BE2C (cell line): ENCODE measurements around the gene GSE1.

Experiments used
- DNase-seq: peaks from one replicate; pipeline ENCODE4 v3.0.0-alpha.2; 2020
- H3K27me3 ChIP-seq: fragments of 250-450 bp; sonication (Bioruptor Pico); 2 replicates; pipeline ENCODE4 v1.5.1; 2020; ENCODE audit warnings: mild to moderate bottlenecking
- H3K36me3 ChIP-seq: fragments of 250-450 bp; sonication (Bioruptor Pico); 2 replicates; pipeline ENCODE4 v1.5.1; 2020; ENCODE audit warnings: mild to moderate bottlenecking
- H3K4me1 ChIP-seq: fragments of 250-450 bp; sonication (Bioruptor Pico); 2 replicates; pipeline ENCODE4 v1.5.1; 2020
- H3K4me3 ChIP-seq: 2 replicates; pipeline ENCODE4 v1.5.1; 2011; ENCODE audit warnings: low read depth, low read length
- H3K9me3 ChIP-seq: fragments of 250-450 bp; sonication (Bioruptor Pico); 2 replicates; pipeline ENCODE4 v1.5.1; 2020
- CTCF ChIP-seq: IDR thresholded peaks from 2 replicates; pipeline ENCODE4 v1.5.1; 2012; ENCODE audit warnings: mild to moderate bottlenecking, low read depth, low read length

The GSE1 gene

GRCh38 chr16:85598141-85598540, 15.0 kb upstream of the GSE1 start:
- Histone ChIP-seq H3K36me3 (peaks cover 14% of the 10 kb centered on the region), H3K4me1 (peaks cover 45% of the 10 kb centered on the region), H3K4me3 (no peak overlapping the region), H3K27me3 (no peaks in the 10 kb centered on the region), H3K9me3 (no peaks in the 10 kb centered on the region)
- no peak for TF ChIP-seq CTCF
- no peak for DNase-seq

GRCh38 chr16:85600078-85600477, 13.0 kb upstream of the GSE1 start:
- DNase-seq = no peak
- Histone ChIP-seq H3K27me3 (no peaks in the 10 kb centered on the region), H3K9me3 (no peaks in the 10 kb centered on the region), H3K4me3 (no peak overlapping the region), H3K4me1 (peaks cover 38% of the 10 kb centered on the region), H3K36me3 (peaks cover 14% of the 10 kb centered on the region)
- no peak for TF ChIP-seq CTCF

GRCh38 chr16:85600530-85601271, 12.4 kb upstream of the GSE1 start:
- Histone ChIP-seq H3K4me3 (no peak overlapping the region), H3K36me3 (peaks cover 14% of the 10 kb centered on the region), H3K9me3 (no peaks in the 10 kb centered on the region), H3K27me3 (no peaks in the 10 kb centered on the region), H3K4me1 (peaks cover 45% of the 10 kb centered on the region)
- TF ChIP-seq CTCF = no peak
- DNase-seq = no peak

GRCh38 chr16:85601272-85601639, 11.9 kb upstream of the GSE1 start:
- peaks cover 49% of the 10 kb centered on the region for H3K4me1 ChIP-seq
- no peaks in the 10 kb centered on the region for H3K9me3 ChIP-seq
- H3K36me3 ChIP-seq = peaks cover 11% of the 10 kb centered on the region
- DNase-seq = no peak
- TF ChIP-seq CTCF = no peak
- H3K27me3 ChIP-seq = no peaks in the 10 kb centered on the region
- H3K4me3 ChIP-seq = no peak overlapping the region

GRCh38 chr16:85601730-85602401, 11.3 kb upstream of the GSE1 start:
- Histone ChIP-seq H3K4me1 (peaks cover 53% of the 10 kb centered on the region), H3K4me3 (no peak overlapping the region), H3K9me3 (no peaks in the 10 kb centered on the region), H3K27me3 (no peaks in the 10 kb centered on the region), H3K36me3 (peaks cover 7% of the 10 kb centered on the region; the same call in 1 of the 2 replicates)
- DNase-seq = peak; percentile 64
- no peak for TF ChIP-seq CTCF
